ENCODE results near the gene C6orf52.
"Not testable (repeated sequence)": the region's sequence is repeated elsewhere in the genome, so short reads cannot be mapped to it uniquely, and the experiment has no call there.

C6orf52 gene

GRCh38 chr6:10720960-10721849 lies 26.8 kb upstream of the C6orf52 start:
- H3K27ac Mint-ChIP-seq: peak overlapping the region; percentile 93
- H3K4me3 Mint-ChIP-seq: peak overlapping the region; percentile 96
- ATAC-seq, H3K9me3 Mint-ChIP-seq, H3K27me3 Mint-ChIP-seq, H3K36me3 Mint-ChIP-seq: not testable (repeated sequence)
- peaks cover 36% of the 10 kb centered on the region for H3K4me1 Mint-ChIP-seq

GRCh38 chr6:10720265-10720959 lies 26.0 kb upstream of the C6orf52 start:
- ATAC-seq: peak; percentile 54
- no peaks in the 10 kb centered on the region for H3K9me3 Mint-ChIP-seq
- H3K36me3 Mint-ChIP-seq: peaks cover 2% of the 10 kb centered on the region
- peak overlapping the region; percentile 96 for H3K4me3 Mint-ChIP-seq
- peak overlapping the region; percentile 93 for H3K27ac Mint-ChIP-seq
- H3K27me3 Mint-ChIP-seq: no peaks in the 10 kb centered on the region
- peaks cover 30% of the 10 kb centered on the region for H3K4me1 Mint-ChIP-seq

- peak overlapping the region; percentile 93 for H3K27ac Mint-ChIP-seq
- H3K4me3 Mint-ChIP-seq: peak overlapping the region; percentile 96
These were observed 25.5 kb upstream of the C6orf52 start for GRCh38 chr6:10719964-10720264.

GRCh38 chr6:10719296-10719963 lies 25.0 kb upstream of the C6orf52 start:
- Mint-ChIP-seq H3K4me1 (peaks cover 21% of the 10 kb centered on the region), H3K36me3 (no peaks in the 10 kb centered on the region), H3K4me3 (peak overlapping the region; percentile 96), H3K9me3 (no peaks in the 10 kb centered on the region), H3K27me3 (no peaks in the 10 kb centered on the region), H3K27ac (peak overlapping the region; percentile 93)
- ATAC-seq: no peak

More at GRCh38 chr6:10719964-10720264, 25.5 kb upstream of the C6orf52 start:
- Mint-ChIP-seq H3K4me1 (peaks cover 25% of the 10 kb centered on the region), H3K9me3 (no peaks in the 10 kb centered on the region), H3K36me3 (no peaks in the 10 kb centered on the region), H3K27me3 (no peaks in the 10 kb centered on the region)
- no peak for ATAC-seq

GRCh38 chr6:10713962-10714361 lies 19.5 kb upstream of the C6orf52 start:
- Mint-ChIP-seq H3K9me3 (no peaks in the 10 kb centered on the region), H3K4me1 (no peaks in the 10 kb centered on the region), H3K27me3 (no peaks in the 10 kb centered on the region), H3K36me3 (peaks cover 4% of the 10 kb centered on the region), H3K4me3 (no peak overlapping the region), H3K27ac (no peak overlapping the region)
- ATAC-seq: no peak

GRCh38 chr6:10696655-10697054 lies 2.2 kb upstream of the C6orf52 start:
- Mint-ChIP-seq H3K27me3 (no peaks in the 10 kb centered on the region), H3K36me3 (peaks cover 42% of the 10 kb centered on the region), H3K9me3 (no peaks in the 10 kb centered on the region), H3K4me1 (peaks cover 56% of the 10 kb centered on the region), H3K4me3 (peak overlapping the region; percentile 93), H3K27ac (no peak overlapping the region)
- no peak for ATAC-seq

GRCh38 chr6:10695086-10695657 lies 756 bp upstream of the C6orf52 start:
- H3K4me1 Mint-ChIP-seq: peaks cover 41% of the 10 kb centered on the region
- H3K4me3 Mint-ChIP-seq: peak overlapping the region; percentile 93
- peaks cover 27% of the 10 kb centered on the region for H3K36me3 Mint-ChIP-seq
- H3K27me3 Mint-ChIP-seq: no peaks in the 10 kb centered on the region
- no peaks in the 10 kb centered on the region for H3K9me3 Mint-ChIP-seq
- peak overlapping the region; percentile 100 for H3K27ac Mint-ChIP-seq
- ATAC-seq: no peak

- ATAC-seq: no peak
- Mint-ChIP-seq H3K27ac (peak overlapping the region; percentile 100), H3K4me3 (peak overlapping the region; percentile 93), H3K27me3 (no peaks in the 10 kb centered on the region), H3K4me1 (peaks cover 29% of the 10 kb centered on the region), H3K36me3 (peaks cover 11% of the 10 kb centered on the region), H3K9me3 (no peaks in the 10 kb centered on the region)
These were observed 1.4 kb downstream of the C6orf52 start for GRCh38 chr6:10692965-10693538.

GRCh38 chr6:10690651-10691445 lies 3.6 kb downstream of the C6orf52 start:
- H3K4me3 Mint-ChIP-seq: no peak overlapping the region
- no peaks in the 10 kb centered on the region for H3K27me3 Mint-ChIP-seq
- no peaks in the 10 kb centered on the region for H3K9me3 Mint-ChIP-seq
- H3K4me1 Mint-ChIP-seq: peaks cover 15% of the 10 kb centered on the region
- no peaks in the 10 kb centered on the region for H3K36me3 Mint-ChIP-seq
- no peak for ATAC-seq
- no peak overlapping the region for H3K27ac Mint-ChIP-seq

- Mint-ChIP-seq H3K4me3 (no peak overlapping the region), H3K36me3 (no peaks in the 10 kb centered on the region), H3K4me1 (peaks cover 16% of the 10 kb centered on the region), H3K27ac (no peak overlapping the region), H3K9me3 (no peaks in the 10 kb centered on the region), H3K27me3 (peaks cover 19% of the 10 kb centered on the region)
- ATAC-seq: no peak
These were observed 6.8 kb downstream of the C6orf52 start for GRCh38 chr6:10687582-10687981.

GRCh38 chr6:10686901-10687300 lies 7.5 kb downstream of the C6orf52 start:
- H3K36me3 Mint-ChIP-seq: no peaks in the 10 kb centered on the region
- peaks cover 16% of the 10 kb centered on the region for H3K4me1 Mint-ChIP-seq
- H3K27ac Mint-ChIP-seq: no peak overlapping the region
- no peak overlapping the region for H3K4me3 Mint-ChIP-seq
- ATAC-seq: no peak
- H3K27me3 Mint-ChIP-seq: peaks cover 19% of the 10 kb centered on the region
- no peaks in the 10 kb centered on the region for H3K9me3 Mint-ChIP-seq

GRCh38 chr6:10685092-10685915 lies 9.1 kb downstream of the C6orf52 start:
- H3K36me3 Mint-ChIP-seq: peaks cover 6% of the 10 kb centered on the region
- no peak for ATAC-seq
- peaks cover 16% of the 10 kb centered on the region for H3K4me1 Mint-ChIP-seq
- peaks cover 3% of the 10 kb centered on the region for H3K9me3 Mint-ChIP-seq
- no peak overlapping the region for H3K27ac Mint-ChIP-seq
- H3K4me3 Mint-ChIP-seq: peak overlapping the region; percentile 36
- peaks cover 19% of the 10 kb centered on the region for H3K27me3 Mint-ChIP-seq

- no peak overlapping the region for H3K4me3 Mint-ChIP-seq
These were observed 9.8 kb downstream of the C6orf52 start for GRCh38 chr6:10684618-10685017.

More at GRCh38 chr6:10684618-10685017, 9.8 kb downstream of the C6orf52 start:
- peaks cover 6% of the 10 kb centered on the region for H3K36me3 Mint-ChIP-seq
- peaks cover 3% of the 10 kb centered on the region for H3K9me3 Mint-ChIP-seq
- peaks cover 19% of the 10 kb centered on the region for H3K27me3 Mint-ChIP-seq
- H3K4me1 Mint-ChIP-seq: peaks cover 16% of the 10 kb centered on the region
- ATAC-seq: no peak
- H3K27ac Mint-ChIP-seq: no peak overlapping the region
